Measurements from ENCODE around the gene INPP5A. TPM values are rescaled to one million over a fixed set of nuclear protein-coding genes. Genes with fewer than 3 reads are reported as not detected.

Gene INPP5A
- total RNA-seq, 1 experiment from 2014 or later, result 44.5 TPM

DNA sequence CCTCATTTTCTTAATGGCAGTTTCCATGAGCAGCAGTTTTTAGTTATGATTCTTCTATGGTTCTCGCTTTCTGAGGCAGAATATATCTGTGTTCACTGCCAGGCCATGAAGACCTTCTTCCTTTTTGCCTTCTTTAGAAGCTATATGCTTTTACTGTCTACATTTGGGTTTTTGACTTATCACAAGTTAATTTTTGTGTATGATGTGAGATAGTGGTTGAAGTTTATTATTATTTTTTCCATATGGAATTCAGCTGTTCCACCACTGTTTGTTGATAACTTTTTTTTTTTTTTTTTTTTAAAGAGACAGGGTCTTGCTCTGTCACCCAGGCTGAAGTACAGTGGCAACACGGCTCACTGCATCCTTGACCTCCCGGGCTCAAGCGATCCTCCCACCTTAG, 44.5 kb downstream of the INPP5A start:
- intact Hi-C loops (cut with micrococcal nuclease; ENCODE audit: unreplicated experiment), result no loop called here
- no peaks in the 10 kb centered on the region for H3K4me1 ChIP-seq
- H3K36me3 ChIP-seq (ENCODE audit: control insufficient read depth, insufficient read depth, low read length), result no peaks in the 10 kb centered on the region
- Mint-ChIP-seq H3K36me3 (ENCODE audit: insufficient read depth, unreplicated experiment) (peaks cover 6% of the 10 kb centered on the region), H3K27me3 (ENCODE audit: insufficient read depth, unreplicated experiment) (no peaks in the 10 kb centered on the region), H3K4me3 (ENCODE audit: unreplicated experiment) (no peak overlapping the region), H3K4me1 (ENCODE audit: low read depth, unreplicated experiment) (no peaks in the 10 kb centered on the region), H3K9me3 (ENCODE audit: unreplicated experiment) (no peaks in the 10 kb centered on the region), H3K27ac (ENCODE audit: unreplicated experiment) (no peak overlapping the region)
- BruUV-seq (replicated peaks), result no TSS peak
- ChIA-PET CTCF (no interaction called here), POLR2A (no interaction called here)
- no peak for DNase-seq
- TF ChIP-seq, protein P1, sequence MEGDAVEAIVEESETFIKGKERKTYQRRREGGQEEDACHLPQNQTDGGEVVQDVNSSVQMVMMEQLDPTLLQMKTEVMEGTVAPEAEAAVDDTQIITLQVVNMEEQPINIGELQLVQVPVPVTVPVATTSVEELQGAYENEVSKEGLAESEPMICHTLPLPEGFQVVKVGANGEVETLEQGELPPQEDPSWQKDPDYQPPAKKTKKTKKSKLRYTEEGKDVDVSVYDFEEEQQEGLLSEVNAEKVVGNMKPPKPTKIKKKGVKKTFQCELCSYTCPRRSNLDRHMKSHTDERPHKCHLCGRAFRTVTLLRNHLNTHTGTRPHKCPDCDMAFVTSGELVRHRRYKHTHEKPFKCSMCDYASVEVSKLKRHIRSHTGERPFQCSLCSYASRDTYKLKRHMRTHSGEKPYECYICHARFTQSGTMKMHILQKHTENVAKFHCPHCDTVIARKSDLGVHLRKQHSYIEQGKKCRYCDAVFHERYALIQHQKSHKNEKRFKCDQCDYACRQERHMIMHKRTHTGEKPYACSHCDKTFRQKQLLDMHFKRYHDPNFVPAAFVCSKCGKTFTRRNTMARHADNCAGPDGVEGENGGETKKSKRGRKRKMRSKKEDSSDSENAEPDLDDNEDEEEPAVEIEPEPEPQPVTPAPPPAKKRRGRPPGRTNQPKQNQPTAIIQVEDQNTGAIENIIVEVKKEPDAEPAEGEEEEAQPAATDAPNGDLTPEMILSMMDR (IDR thresholded peaks at IDR 0.05; ENCODE audit: insufficient read depth in 1 of 2, low read depth in 1 of 2, low read length in 1 of 2, severe bottlenecking in 1 of 2, unreplicated experiment in 1 of 2), result no peak
- H3K4me3 ChIP-seq (ENCODE audit: low read depth, low read length), result no peak overlapping the region
- H3K9me3 ChIP-seq, result no peaks in the 10 kb centered on the region
- H3K27me3 ChIP-seq (replicated peaks; ENCODE audit: control insufficient read depth, insufficient read depth, low read length), result no peaks in the 10 kb centered on the region

DNA sequence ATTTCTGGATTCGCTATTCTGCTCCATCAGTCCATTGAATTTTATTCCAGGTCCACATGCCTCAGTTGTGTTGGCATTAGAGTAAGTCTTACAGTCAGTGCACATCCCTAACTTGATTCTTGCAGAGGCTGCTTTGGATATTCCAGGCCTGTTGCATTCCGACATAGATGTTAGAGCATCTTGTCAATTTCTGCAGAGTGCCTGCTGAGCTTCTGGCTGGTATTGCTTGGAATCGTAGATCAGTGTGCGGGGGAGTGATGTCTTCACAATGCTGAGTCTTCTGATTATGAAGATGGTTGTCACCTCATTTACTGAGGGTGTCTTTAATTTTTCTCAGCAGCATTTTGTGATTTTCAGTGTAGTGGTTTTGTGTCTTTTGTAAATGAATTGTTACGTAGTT, 45.2 kb downstream of the INPP5A start:
- H3K9me3 Mint-ChIP-seq (ENCODE audit: unreplicated experiment), result no peaks in the 10 kb centered on the region
- no peaks in the 10 kb centered on the region for H3K27me3 ChIP-seq (replicated peaks; ENCODE audit: control insufficient read depth, insufficient read depth, low read length)
- H3K4me1 Mint-ChIP-seq (ENCODE audit: low read depth, unreplicated experiment), result no peaks in the 10 kb centered on the region
- no peak overlapping the region for H3K27ac Mint-ChIP-seq (ENCODE audit: unreplicated experiment)
- H3K36me3 ChIP-seq (ENCODE audit: control insufficient read depth, insufficient read depth, low read length), result no peaks in the 10 kb centered on the region
- H3K36me3 Mint-ChIP-seq (ENCODE audit: insufficient read depth, unreplicated experiment), result peaks cover 8% of the 10 kb centered on the region
- no peak for DNase-seq
- no peaks in the 10 kb centered on the region for H3K27me3 Mint-ChIP-seq (ENCODE audit: insufficient read depth, unreplicated experiment)
- ChIA-PET CTCF (no interaction called here), POLR2A (no interaction called here)
- no peak overlapping the region for H3K4me3 ChIP-seq (ENCODE audit: low read depth, low read length)
- TF ChIP-seq, protein P1 (IDR thresholded peaks at IDR 0.05; ENCODE audit: insufficient read depth in 1 of 2, low read depth in 1 of 2, low read length in 1 of 2, severe bottlenecking in 1 of 2, unreplicated experiment in 1 of 2), result no peak
- intact Hi-C loops (cut with micrococcal nuclease; ENCODE audit: unreplicated experiment), result no loop called here
- no TSS peak for BruUV-seq (replicated peaks)
- H3K9me3 ChIP-seq, result no peaks in the 10 kb centered on the region
- H3K4me1 ChIP-seq, result no peaks in the 10 kb centered on the region
- H3K4me3 Mint-ChIP-seq (ENCODE audit: unreplicated experiment), result no peak overlapping the region

DNA sequence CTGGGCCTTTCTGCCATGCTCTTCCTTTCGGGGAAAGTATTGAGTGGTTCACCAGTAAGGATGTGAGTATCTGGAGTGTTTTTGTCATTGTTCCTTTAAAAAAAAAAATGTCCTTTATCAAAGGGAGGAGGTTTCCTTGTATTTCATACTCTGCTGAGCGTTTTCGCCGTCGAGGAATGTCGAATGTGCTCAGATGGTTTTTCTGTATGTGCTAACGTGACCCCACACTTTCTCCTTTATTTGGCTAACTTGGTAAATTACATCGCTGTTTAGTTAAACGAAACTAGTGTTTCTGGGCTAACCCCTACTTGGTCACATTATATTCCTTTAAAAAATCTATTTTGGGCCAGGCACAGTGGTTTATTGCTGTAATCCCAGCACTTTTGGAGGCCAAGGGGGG, 45.9 kb downstream of the INPP5A start:
- DNase-seq, result no peak
- Mint-ChIP-seq H3K36me3 (ENCODE audit: insufficient read depth, unreplicated experiment) (peaks cover 8% of the 10 kb centered on the region), H3K27me3 (ENCODE audit: insufficient read depth, unreplicated experiment) (no peaks in the 10 kb centered on the region), H3K9me3 (ENCODE audit: unreplicated experiment) (no peaks in the 10 kb centered on the region), H3K4me3 (ENCODE audit: unreplicated experiment) (no peak overlapping the region), H3K4me1 (ENCODE audit: low read depth, unreplicated experiment) (no peaks in the 10 kb centered on the region), H3K27ac (ENCODE audit: unreplicated experiment) (no peak overlapping the region)
- POLR2A ChIA-PET, result no interaction called here
- BruUV-seq (replicated peaks), result no TSS peak
- H3K4me1 ChIP-seq, result no peaks in the 10 kb centered on the region
- H3K9me3 ChIP-seq, result no peaks in the 10 kb centered on the region
- TF ChIP-seq, protein P1 (IDR thresholded peaks at IDR 0.05; ENCODE audit: insufficient read depth in 1 of 2, low read depth in 1 of 2, low read length in 1 of 2, severe bottlenecking in 1 of 2, unreplicated experiment in 1 of 2), result no peak
- CTCF ChIA-PET, result no interaction called here
- no peak overlapping the region for H3K4me3 ChIP-seq (ENCODE audit: low read depth, low read length)
- H3K27me3 ChIP-seq (replicated peaks; ENCODE audit: control insufficient read depth, insufficient read depth, low read length), result no peaks in the 10 kb centered on the region
- H3K36me3 ChIP-seq (ENCODE audit: control insufficient read depth, insufficient read depth, low read length), result no peaks in the 10 kb centered on the region
- intact Hi-C loops (cut with micrococcal nuclease; ENCODE audit: unreplicated experiment), result no loop called here
